Stimulated activated naive CD8-positive, alpha-beta T cell treated with anti-CD3 and anti-CD28 coated beads, Interleukin-15, amount 100 ng/mL, for 72 hours (primary cell): ENCODE data around the gene ATP2C2.
"Not testable (repeated sequence)": the region's sequence is repeated elsewhere in the genome, so short reads cannot be mapped to it uniquely, and the experiment has no call there.

Source experiments
- ATAC-seq: fragments of 150-1000 bp; cut with Tn5 transposase; 2 replicates; pipeline ENCODE4 v1.10.0; 2021; ENCODE audit warnings: mild to moderate bottlenecking, moderate library complexity
- DNase-seq, 2 donors: peaks; one replicate each; pipeline ENCODE4 v3.0.0; 2021 to 2022
- H3K27ac Mint-ChIP-seq, 2 donors: one replicate each; pipeline ENCODE4 v1.8.0; 2022; ENCODE audit warnings: mild to moderate bottlenecking in 2 of 2, mixed read lengths in 2 of 2, moderate library complexity in 2 of 2
- H3K27me3 Mint-ChIP-seq: one replicate; pipeline ENCODE4 v1.8.0; 2022; ENCODE audit warnings: mixed read lengths
- H3K4me1 Mint-ChIP-seq: one replicate; pipeline ENCODE4 v1.8.0; 2022; ENCODE audit warnings: mild to moderate bottlenecking, mixed read lengths
- H3K4me3 Mint-ChIP-seq, 2 donors: one replicate each; pipeline ENCODE4 v1.8.0; 2022; ENCODE audit warnings: mild to moderate bottlenecking in 2 of 2, mixed read lengths in 2 of 2, moderate library complexity in 1 of 2
- H3K9me3 Mint-ChIP-seq, 2 donors: one replicate each; pipeline ENCODE4 v1.8.0; 2022; ENCODE audit warnings: mixed read lengths in 2 of 2

Gene ATP2C2

GRCh38 chr16:84434800-84435199 lies 66.5 kb downstream of the ATP2C2 start:
- Mint-ChIP-seq H3K27ac (no peak overlapping the region), H3K4me3 (no peak overlapping the region), H3K27me3 (peaks cover under 1% of the 10 kb centered on the region), H3K4me1 (no peaks in the 10 kb centered on the region), H3K9me3 (no peaks in the 10 kb centered on the region)
- DNase-seq: no peak
- no peak for ATAC-seq

GRCh38 chr16:84436196-84436595 lies 67.9 kb downstream of the ATP2C2 start:
- no peak overlapping the region for H3K4me3 Mint-ChIP-seq
- H3K9me3 Mint-ChIP-seq: no peaks in the 10 kb centered on the region
- ATAC-seq (no peak), DNase-seq (no peak)
- H3K4me1 Mint-ChIP-seq: no peaks in the 10 kb centered on the region
- peak overlapping the region in 1 of 2 donors; percentile 12 for H3K27ac Mint-ChIP-seq
- peaks cover 15% of the 10 kb centered on the region for H3K27me3 Mint-ChIP-seq

- Mint-ChIP-seq H3K4me1 (no peaks in the 10 kb centered on the region), H3K27ac (no peak overlapping the region), H3K9me3 (no peaks in the 10 kb centered on the region), H3K27me3 (peaks cover 40% of the 10 kb centered on the region), H3K4me3 (no peak overlapping the region)
- ATAC-seq (no peak), DNase-seq (no peak)
These were observed 70.8 kb downstream of the ATP2C2 start for GRCh38 chr16:84438971-84439696.

GRCh38 chr16:84442416-84443145 lies 74.2 kb downstream of the ATP2C2 start:
- DNase-seq: no peak
- Mint-ChIP-seq H3K27me3 (peaks cover 57% of the 10 kb centered on the region), H3K9me3 (no peaks in the 10 kb centered on the region), H3K4me3 (no peak overlapping the region), H3K27ac (peak overlapping the region in 1 of 2 donors; percentile 24), H3K4me1 (no peaks in the 10 kb centered on the region)
- no peak for ATAC-seq

- Mint-ChIP-seq H3K27ac (peak overlapping the region in 1 of 2 donors; percentile 30), H3K4me3 (no peak overlapping the region), H3K4me1 (no peaks in the 10 kb centered on the region), H3K27me3 (peaks cover 57% of the 10 kb centered on the region), H3K9me3 (no peaks in the 10 kb centered on the region)
- ATAC-seq: no peak
- no peak for DNase-seq
These were observed 74.9 kb downstream of the ATP2C2 start for GRCh38 chr16:84443166-84443802.

GRCh38 chr16:84444476-84444875 lies 76.1 kb downstream of the ATP2C2 start:
- Mint-ChIP-seq H3K9me3 (no peaks in the 10 kb centered on the region), H3K4me1 (no peaks in the 10 kb centered on the region), H3K27ac (no peak overlapping the region), H3K27me3 (peaks cover 57% of the 10 kb centered on the region), H3K4me3 (no peak overlapping the region)
- ATAC-seq (no peak), DNase-seq (no peak)

GRCh38 chr16:84446084-84446483 lies 77.7 kb downstream of the ATP2C2 start:
- Mint-ChIP-seq H3K4me1 (no peaks in the 10 kb centered on the region), H3K4me3 (no peak overlapping the region), H3K27me3 (peaks cover 43% of the 10 kb centered on the region), H3K27ac (no peak overlapping the region), H3K9me3 (peaks cover 0 to 5% of the 10 kb centered on the region in 2 donors)
- DNase-seq (no peak), ATAC-seq (no peak)

GRCh38 chr16:84446596-84447392 lies 78.5 kb downstream of the ATP2C2 start:
- Mint-ChIP-seq H3K4me3 (no peak overlapping the region), H3K27me3 (peaks cover 38% of the 10 kb centered on the region), H3K4me1 (no peaks in the 10 kb centered on the region), H3K27ac (no peak overlapping the region), H3K9me3 (peaks cover 0 to 7% of the 10 kb centered on the region in 2 donors)
- ATAC-seq: no peak
- DNase-seq: no peak

GRCh38 chr16:84448444-84448843 lies 80.1 kb downstream of the ATP2C2 start:
- Mint-ChIP-seq H3K27me3 (peaks cover 23% of the 10 kb centered on the region), H3K9me3 (peaks cover 0 to 7% of the 10 kb centered on the region in 2 donors), H3K4me3 (no peak overlapping the region), H3K27ac (peak overlapping the region in 1 of 2 donors; percentile 64), H3K4me1 (no peaks in the 10 kb centered on the region)
- ATAC-seq: no peak
- no peak for DNase-seq

GRCh38 chr16:84449156-84450140 lies 81.1 kb downstream of the ATP2C2 start:
- Mint-ChIP-seq H3K27ac (no peak overlapping the region), H3K9me3 (peaks cover 0 to 7% of the 10 kb centered on the region in 2 donors), H3K4me1 (no peaks in the 10 kb centered on the region), H3K4me3 (no peak overlapping the region), H3K27me3 (peaks cover 13% of the 10 kb centered on the region)
- ATAC-seq (no peak), DNase-seq (no peak)

GRCh38 chr16:84450176-84450865 lies 82.0 kb downstream of the ATP2C2 start:
- Mint-ChIP-seq H3K4me1 (no peaks in the 10 kb centered on the region), H3K27ac (peak overlapping the region in 1 of 2 donors; percentile 75), H3K9me3 (peaks cover 0 to 7% of the 10 kb centered on the region in 2 donors), H3K27me3 (peaks cover 5% of the 10 kb centered on the region), H3K4me3 (no peak overlapping the region)
- ATAC-seq: no peak
- DNase-seq: no peak

- not testable (repeated sequence) for H3K9me3 Mint-ChIP-seq
These were observed 82.8 kb downstream of the ATP2C2 start for GRCh38 chr16:84451010-84451676.

GRCh38 chr16:84451781-84452180 lies 83.4 kb downstream of the ATP2C2 start:
- H3K27ac Mint-ChIP-seq: no peak overlapping the region
- ATAC-seq: no peak
- no peaks in the 10 kb centered on the region for H3K27me3 Mint-ChIP-seq

More at GRCh38 chr16:84451010-84451676, 82.8 kb downstream of the ATP2C2 start:
- DNase-seq, H3K4me1 Mint-ChIP-seq, H3K27ac Mint-ChIP-seq, H3K4me3 Mint-ChIP-seq, H3K27me3 Mint-ChIP-seq, ATAC-seq: not testable (repeated sequence)

More at GRCh38 chr16:84451781-84452180, 83.4 kb downstream of the ATP2C2 start:
- Mint-ChIP-seq H3K4me1 (no peaks in the 10 kb centered on the region), H3K9me3 (peaks cover 0 to 7% of the 10 kb centered on the region in 2 donors), H3K4me3 (no peak overlapping the region)
- no peak for DNase-seq
